Effector memory CD4-positive, alpha-beta T cell (primary cell): Measurements from ENCODE around the gene MED31.
"Not testable (repeated sequence)": the region's sequence is repeated elsewhere in the genome, so short reads cannot be mapped to it uniquely, and the experiment has no call there.

Experiments
- DNase-seq, 3 donors: peaks; one replicate each; pipeline ENCODE4 v3.0.0-alpha.2; 2020
- H3K27ac ChIP-seq: 2 replicates; pipeline ENCODE4 v1.7.0; 2013; ENCODE audit warnings: mild to moderate bottlenecking, low read length, moderate library complexity; ENCODE audit not compliant: insufficient read depth, poor library complexity, severe bottlenecking
- H3K27me3 ChIP-seq: replicated peaks from 2 replicates; pipeline ENCODE4 v1.7.0; 2013; ENCODE audit warnings: mild to moderate bottlenecking, low read length; ENCODE audit not compliant: insufficient read depth, control insufficient read depth, poor library complexity, severe bottlenecking
- H3K36me3 ChIP-seq: 2 replicates; pipeline ENCODE4 v1.7.0; 2013; ENCODE audit warnings: mild to moderate bottlenecking, low read length, moderate library complexity; ENCODE audit not compliant: control insufficient read depth, insufficient read depth
- H3K4me1 ChIP-seq: 2 replicates; pipeline ENCODE4 v1.7.0; 2013; ENCODE audit warnings: low read length, mild to moderate bottlenecking; ENCODE audit not compliant: control insufficient read depth, insufficient read depth, poor library complexity, severe bottlenecking
- H3K4me3 ChIP-seq: 2 replicates; pipeline ENCODE4 v1.7.0; 2013; ENCODE audit warnings: low read length, low read depth, mild to moderate bottlenecking; ENCODE audit not compliant: insufficient read depth, poor library complexity, severe bottlenecking
- H3K9me3 ChIP-seq: 2 replicates; pipeline ENCODE4 v1.7.0; 2013; ENCODE audit warnings: mild to moderate bottlenecking, low read length, moderate library complexity; ENCODE audit not compliant: control insufficient read depth

Gene MED31

DNA sequence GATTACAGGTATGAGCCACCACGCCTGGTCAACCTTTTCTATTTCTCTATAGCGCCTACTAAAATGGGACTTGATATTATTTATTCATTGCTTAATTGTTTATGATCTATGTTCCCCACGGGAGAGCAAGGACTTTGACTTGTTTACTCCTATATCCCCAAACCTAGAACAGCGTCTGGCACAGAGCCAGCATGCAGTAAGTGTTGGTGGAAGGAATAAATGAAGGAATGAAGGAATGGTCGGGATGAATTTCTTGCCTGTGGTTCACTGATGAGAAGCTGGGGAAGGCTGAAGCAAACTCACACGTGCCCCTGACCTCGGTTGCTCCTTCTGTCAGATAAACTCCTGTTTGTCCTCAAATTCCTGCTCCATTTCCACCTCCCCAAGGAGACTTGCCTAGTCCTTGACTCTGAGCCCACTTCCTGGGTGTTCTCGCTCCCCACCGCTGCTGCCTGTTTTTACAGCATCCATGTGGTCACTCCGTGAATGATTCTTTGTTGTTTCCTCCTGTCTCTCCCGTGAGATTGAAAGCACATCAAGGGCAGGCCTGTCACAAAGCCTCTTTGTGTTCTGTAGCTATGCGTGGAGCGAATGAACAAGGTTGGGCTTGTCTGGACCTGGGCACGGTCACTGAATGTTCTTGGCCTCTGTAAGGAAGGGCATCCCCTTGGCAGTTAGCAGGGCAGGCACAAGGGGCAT, 17.5 kb upstream of the MED31 start:
- Histone ChIP-seq H3K9me3 (no peaks in the 10 kb centered on the region), H3K36me3 (no peaks in the 10 kb centered on the region), H3K27ac (no peak overlapping the region), H3K4me3 (no peak overlapping the region), H3K27me3 (no peaks in the 10 kb centered on the region), H3K4me1 (no peaks in the 10 kb centered on the region)
- DNase-seq = no peak

- Histone ChIP-seq H3K9me3 (no peaks in the 10 kb centered on the region), H3K36me3 (no peaks in the 10 kb centered on the region), H3K27ac (no peak overlapping the region), H3K27me3 (no peaks in the 10 kb centered on the region), H3K4me1 (no peaks in the 10 kb centered on the region), H3K4me3 (no peak overlapping the region)
- no peak for DNase-seq
Measured at GRCh38 chr17:6668219-6668618, 16.8 kb upstream of the MED31 start.

GRCh38 chr17:6667516-6667915, 16.1 kb upstream of the MED31 start:
- no peaks in the 10 kb centered on the region for H3K9me3 ChIP-seq
- no peaks in the 10 kb centered on the region for H3K4me1 ChIP-seq
- H3K4me3 ChIP-seq = no peak overlapping the region
- H3K27ac ChIP-seq = no peak overlapping the region
- H3K27me3 ChIP-seq = no peaks in the 10 kb centered on the region
- H3K36me3 ChIP-seq = no peaks in the 10 kb centered on the region
- DNase-seq = no peak

GRCh38 chr17:6666557-6666956, 15.2 kb upstream of the MED31 start:
- DNase-seq = no peak
- H3K4me3 ChIP-seq = no peak overlapping the region
- no peaks in the 10 kb centered on the region for H3K9me3 ChIP-seq
- no peaks in the 10 kb centered on the region for H3K4me1 ChIP-seq
- no peak overlapping the region for H3K27ac ChIP-seq
- no peaks in the 10 kb centered on the region for H3K27me3 ChIP-seq
- H3K36me3 ChIP-seq = no peaks in the 10 kb centered on the region

- H3K4me1 ChIP-seq = no peaks in the 10 kb centered on the region
- no peaks in the 10 kb centered on the region for H3K9me3 ChIP-seq
- H3K36me3 ChIP-seq = no peaks in the 10 kb centered on the region
- no peaks in the 10 kb centered on the region for H3K27me3 ChIP-seq
- H3K4me3 ChIP-seq = no peak overlapping the region
- H3K27ac ChIP-seq = no peak overlapping the region
- no peak for DNase-seq
Measured at GRCh38 chr17:6666077-6666521, 14.7 kb upstream of the MED31 start.

DNA sequence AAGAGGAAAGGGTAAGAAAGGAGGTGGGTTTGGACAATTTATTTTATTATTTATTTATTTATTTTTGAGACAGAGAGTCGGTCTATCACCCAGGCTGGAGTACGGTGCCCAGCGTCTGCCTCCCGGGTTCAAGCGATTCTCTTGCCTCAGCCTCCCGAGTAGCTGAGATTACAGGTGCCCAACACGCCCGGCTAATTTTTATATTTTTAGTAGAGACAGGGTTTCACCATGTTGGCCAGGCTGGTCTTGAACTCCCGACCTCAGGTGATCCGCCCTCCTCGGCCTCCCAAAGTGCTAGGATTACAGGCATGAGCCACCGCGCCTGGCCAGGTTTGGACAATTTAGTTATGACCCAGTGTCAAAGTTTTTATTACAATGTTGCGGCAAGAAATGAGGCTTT, 11.8 kb upstream of the MED31 start:
- not testable (repeated sequence) for H3K27ac ChIP-seq, DNase-seq, H3K4me1 ChIP-seq, H3K27me3 ChIP-seq, H3K36me3 ChIP-seq, H3K4me3 ChIP-seq, H3K9me3 ChIP-seq

- H3K4me1 ChIP-seq = peaks cover 7% of the 10 kb centered on the region
- no peaks in the 10 kb centered on the region for H3K9me3 ChIP-seq
- H3K27me3 ChIP-seq = no peaks in the 10 kb centered on the region
Measured at GRCh38 chr17:6661464-6661848, 10.1 kb upstream of the MED31 start.

DNA sequence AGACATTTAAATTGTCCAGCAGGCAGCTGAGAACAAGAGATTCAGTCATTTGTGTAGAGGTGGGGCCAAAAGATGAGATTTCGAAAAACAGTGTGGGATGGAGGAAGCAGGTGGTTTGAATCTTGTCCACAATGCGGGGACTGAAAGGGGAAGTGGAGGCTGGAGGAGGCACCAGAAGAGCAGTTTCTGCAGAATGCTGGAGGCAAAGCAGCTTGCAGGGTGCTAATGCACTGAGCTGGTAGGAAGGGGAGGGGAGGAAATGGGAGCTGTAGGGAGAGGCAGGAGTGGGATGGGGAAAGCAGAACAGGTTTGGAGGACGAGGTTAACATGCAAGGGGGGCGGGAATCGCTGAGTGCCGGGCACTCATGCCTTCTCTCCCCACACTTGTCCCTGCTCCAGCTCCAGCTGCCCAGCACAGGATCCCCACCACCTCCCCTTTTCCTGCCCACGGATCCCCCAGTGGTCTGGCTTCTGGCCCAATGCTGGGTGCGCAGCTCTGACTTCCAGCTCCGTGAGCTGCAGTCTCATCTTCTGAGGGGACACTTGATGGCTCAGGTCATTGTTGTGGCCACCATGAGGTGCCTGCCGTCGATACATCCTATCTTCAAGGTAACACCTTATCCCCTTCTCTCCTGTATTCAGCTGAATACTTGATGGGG, 9.5 kb upstream of the MED31 start:
- Histone ChIP-seq H3K36me3 (no peaks in the 10 kb centered on the region), H3K27ac (no peak overlapping the region), H3K4me3 (no peak overlapping the region), H3K27me3 (no peaks in the 10 kb centered on the region), H3K9me3 (no peaks in the 10 kb centered on the region), H3K4me1 (peaks cover 7% of the 10 kb centered on the region)
- DNase-seq = no peak

More at GRCh38 chr17:6661464-6661848, 10.1 kb upstream of the MED31 start:
- H3K4me3 ChIP-seq = no peak overlapping the region
- no peak for DNase-seq
- no peak overlapping the region for H3K27ac ChIP-seq
- H3K36me3 ChIP-seq = no peaks in the 10 kb centered on the region

GRCh38 chr17:6660101-6660500, 8.7 kb upstream of the MED31 start:
- Histone ChIP-seq H3K4me3 (no peak overlapping the region), H3K27me3 (no peaks in the 10 kb centered on the region), H3K9me3 (no peaks in the 10 kb centered on the region), H3K4me1 (peaks cover 7% of the 10 kb centered on the region), H3K36me3 (no peaks in the 10 kb centered on the region), H3K27ac (no peak overlapping the region)
- no peak for DNase-seq

- not testable (repeated sequence) for H3K4me1 ChIP-seq, H3K27ac ChIP-seq, DNase-seq, H3K27me3 ChIP-seq, H3K9me3 ChIP-seq, H3K4me3 ChIP-seq, H3K36me3 ChIP-seq
Measured at GRCh38 chr17:6658411-6658810, 7.0 kb upstream of the MED31 start.
